NCI-H748 treated with DMSO at 0.1 percent for 48 hours (cell line): ENCODE results near the gene FDXR.

Experiments
- DNase-seq: peaks from one replicate; lab custom pipeline; 2025; lab: John Stamatoyannopoulos, UW

Gene FDXR

DNA sequence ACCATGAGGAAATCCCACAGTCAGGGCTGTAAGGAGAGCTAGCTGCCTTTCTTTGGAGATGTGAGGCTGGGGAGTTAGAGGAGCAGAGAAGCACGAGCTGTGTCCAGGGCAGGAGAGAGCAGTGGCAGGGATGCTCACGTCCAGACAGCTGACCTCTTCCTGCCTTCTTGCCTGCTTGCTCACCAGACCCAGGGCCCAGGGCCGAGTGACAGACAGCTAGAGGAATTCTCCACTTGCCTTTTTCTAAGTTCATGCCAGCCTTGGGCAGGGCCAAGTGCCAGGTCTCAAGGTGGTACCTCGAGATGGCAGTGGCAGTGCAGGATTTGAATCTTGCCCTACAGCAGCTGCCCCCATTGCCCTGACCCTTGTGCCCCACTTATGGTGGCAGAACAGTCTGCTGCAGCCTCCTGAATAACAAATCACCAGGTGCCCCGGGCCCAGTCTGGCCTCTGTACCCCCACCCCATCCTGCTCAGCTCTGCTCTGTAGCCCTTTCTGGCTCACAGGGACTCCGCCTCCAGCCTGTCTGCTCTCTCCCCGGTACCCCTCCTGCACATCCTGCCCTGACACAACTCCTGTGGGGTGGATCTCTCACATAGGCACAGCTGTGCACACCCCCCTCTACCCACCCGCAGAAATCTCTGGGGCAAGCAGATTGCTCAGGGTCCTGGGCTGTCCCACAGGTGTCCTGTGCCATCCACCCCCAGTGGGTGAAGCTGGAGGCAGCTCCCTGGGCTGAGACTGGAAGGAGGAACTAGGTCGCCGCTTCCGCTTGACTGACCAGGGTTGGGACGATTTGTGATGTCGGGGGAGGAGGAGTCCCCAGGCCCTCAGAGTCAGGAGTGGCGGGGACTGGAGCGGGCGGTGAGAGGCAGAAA, 39.1 kb downstream of the FDXR start:
- DNase-seq = no peak

DNA sequence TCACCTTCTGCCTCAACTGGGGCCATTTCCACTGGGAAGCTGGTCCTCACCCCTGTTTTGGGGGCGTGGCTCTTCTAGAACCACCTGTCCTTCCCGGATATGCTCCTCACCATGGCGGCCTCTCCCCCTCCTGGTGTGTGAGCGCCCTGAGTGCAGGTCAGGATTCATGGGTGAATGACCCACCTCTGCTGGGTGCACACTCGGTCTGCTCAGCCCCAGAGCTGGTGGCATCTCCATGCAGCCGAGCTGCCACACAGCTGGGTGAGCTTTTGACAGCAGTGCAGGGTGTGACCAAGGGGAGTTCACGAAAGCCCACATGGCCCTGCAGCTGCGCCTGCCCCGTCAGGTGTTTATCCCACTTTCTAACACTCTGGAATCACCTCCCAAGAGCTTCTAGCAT, 40.4 kb downstream of the FDXR start:
- no peak for DNase-seq

DNA sequence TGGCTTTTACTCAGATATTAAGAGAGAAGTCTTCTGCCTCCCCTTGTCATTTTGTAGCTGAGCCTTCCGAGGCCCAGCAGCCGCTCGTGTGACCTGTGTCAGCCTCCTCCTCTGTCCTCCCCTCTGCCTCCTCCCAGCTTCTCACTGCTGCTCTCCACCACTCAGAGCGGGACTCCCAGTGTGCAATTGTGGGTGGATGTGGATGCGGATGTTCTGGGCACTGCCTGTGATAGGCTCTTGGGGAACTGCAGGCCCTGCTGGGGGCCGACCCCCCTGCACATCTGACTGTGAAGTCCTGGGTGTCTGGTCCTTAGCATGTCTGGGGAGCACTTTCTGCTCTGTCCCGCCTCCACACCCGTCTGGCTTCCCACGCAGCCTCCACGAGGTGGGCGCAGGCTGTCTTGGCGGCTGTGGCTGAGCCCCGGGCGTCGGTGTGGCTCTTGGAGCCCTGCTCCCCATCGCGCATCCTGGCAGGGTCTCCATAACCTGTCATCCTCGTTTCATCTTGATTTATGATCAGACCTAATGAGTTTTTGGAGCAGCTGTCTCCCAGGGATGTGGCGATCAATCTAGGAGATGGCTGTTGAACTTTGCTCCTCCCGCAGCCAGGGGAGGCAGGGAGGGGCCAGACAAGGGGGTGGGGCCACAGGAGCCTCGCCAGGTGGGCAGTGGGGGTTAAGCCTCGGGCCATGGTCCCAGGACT, 41.2 kb downstream of the FDXR start:
- no peak for DNase-seq

DNA sequence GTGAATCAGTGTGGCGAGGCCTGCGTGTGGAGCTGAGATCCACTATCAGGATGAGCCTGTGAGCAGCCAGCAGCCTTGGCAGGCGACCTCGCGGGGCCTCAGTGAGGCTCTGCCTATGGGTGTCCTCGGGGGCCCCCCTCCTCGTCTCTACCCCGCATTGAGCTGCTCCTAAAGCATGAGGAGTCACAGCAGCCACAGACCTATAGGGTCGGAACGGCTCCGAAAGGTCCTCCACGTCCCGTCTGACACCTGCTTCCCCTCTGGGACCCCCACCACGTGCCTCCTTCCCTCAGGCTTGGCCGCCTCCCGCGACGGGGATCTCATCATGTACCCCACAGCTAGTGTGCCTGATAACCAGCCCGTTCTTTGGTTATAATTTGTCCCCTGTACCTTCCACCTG, 41.9 kb downstream of the FDXR start:
- no peak for DNase-seq

DNA sequence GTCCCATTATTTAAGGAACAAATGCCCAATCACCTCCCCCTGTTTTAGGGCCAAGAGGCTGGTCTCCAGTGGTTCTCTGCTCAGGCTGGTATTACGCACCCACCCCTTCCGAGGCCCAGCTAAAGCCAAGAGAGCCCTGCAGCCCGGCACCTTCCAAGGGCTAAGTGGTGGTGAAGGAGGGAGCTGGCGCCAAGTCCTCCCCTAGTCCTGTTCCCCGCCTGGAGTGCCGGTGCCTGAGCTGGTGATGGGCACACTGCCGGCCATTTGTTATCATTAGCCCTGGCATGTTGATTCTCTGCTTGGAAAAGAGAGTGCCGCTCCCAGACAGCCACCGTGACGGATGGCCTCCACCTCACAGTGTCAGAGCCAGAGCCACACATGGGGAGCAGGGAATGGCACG, 45.0 kb downstream of the FDXR start:
- no peak for DNase-seq

DNA sequence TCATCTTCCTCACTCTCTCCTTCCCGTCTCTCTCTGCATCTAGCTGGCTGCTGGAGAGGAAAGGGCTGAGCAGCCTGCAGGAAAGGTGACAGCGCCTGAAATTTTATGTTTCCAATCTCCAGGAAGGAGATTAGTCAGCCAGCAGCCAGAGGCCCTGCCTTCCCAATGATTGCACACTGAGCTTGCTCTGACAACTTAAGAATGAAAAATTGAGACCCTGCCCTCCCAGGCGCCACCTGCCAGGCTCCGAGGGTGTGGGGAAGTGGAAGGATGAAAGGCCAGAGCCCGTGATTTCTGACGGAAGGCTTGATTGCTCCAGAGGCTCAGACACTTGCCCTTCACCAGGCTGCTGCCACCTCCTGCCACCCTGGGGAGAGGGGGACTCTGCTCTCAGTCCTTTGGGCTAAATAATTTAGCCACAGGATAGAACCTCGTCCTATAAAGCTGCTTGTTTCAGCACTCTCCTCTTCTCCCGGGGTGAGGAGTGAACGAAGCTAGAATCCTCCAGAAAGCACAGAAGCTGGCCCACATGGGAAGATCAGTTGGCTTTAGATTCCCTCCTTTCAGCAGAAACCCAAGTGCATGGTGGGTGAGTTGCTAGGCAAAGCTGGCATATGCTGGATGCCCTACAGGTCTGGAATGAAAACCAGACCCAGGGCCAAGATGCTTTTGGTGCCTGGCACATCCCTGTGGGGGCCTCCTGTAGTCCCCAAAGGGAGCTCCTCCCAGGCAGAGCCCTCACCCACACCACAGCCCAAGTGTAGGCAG, 46.7 kb downstream of the FDXR start:
- DNase-seq = no peak

DNA sequence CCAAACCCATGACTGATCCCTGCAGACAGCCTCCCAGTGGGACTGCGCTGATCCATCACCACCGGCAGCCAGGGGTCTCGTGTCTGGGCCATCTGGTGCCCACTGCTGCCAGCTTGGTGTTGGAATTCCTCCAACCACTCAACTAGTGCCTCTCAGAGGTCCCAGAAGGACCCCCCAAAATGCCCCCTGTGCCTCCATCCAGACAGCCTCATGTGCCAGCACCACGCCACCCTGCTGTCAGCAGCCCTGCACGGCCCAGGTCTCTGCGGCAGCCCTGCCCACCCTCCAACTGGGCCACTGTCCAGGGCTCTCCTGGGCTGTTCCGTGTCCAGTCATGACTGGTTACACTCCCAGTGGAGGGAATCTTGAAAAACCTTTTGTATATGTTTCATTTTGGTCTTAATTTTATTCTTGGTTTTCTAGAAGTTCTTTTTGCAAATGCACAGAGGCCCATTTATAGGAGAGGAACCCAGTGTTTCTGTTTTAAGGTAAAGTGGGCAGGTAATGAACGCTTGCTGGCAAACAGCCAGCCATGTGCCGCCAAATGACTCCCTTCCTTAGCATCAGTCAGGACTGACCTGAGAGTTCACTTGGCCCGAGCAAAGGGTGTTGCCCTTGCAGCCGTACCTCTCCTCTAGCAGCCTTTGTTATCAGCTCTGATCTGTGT, 47.7 kb downstream of the FDXR start:
- no peak for DNase-seq

DNA sequence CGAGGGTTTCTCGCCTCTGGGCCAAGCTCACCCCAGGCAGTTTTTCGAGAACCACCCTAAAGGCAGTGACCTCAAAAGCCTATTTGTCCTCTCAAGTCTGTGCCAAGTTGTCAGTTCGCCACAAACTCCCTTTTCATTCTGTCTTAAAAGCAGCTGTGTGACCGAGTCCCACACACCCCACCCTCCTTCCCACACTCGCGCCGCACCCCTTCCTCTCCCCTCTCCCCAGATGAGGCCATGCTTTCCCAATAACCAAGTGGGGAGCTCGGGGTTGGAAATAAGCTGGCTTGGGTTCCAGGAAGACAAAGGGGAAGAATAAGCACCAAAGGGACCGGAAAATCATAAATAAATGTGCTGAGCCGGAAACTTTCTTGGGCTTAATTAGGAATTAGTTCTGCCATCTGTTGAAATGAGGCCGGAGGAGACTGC, 49.8 kb downstream of the FDXR start:
- DNase-seq = no peak

DNA sequence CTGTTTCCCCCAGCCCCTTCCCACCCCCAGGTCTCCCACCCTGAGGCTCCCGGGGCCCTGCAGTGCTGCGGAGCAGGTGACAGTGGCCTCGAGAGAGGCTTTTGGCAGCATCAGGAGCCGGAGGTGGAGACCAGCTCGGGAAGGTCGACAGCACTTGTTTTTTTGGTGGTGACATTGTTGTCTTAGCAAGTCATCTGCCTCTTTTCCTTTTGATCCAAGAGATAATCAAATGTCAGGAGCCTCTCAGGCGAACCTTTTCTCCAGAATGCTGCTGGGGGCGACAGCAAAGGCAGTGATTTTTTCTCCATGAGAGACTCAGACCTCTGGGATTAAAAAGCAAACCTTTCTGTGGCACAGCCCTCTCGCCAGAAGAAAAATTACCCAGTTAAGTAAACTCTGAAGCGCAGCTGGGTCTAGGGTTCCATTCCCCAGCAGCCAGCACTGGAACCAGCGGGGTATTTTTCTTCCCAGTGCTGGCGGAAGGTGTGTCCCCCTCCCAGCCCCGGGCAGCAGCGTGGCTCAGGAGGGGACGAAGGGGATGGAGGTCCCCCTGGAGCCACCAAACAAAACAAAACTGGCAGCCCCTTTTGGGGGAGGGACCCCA, 50.4 kb downstream of the FDXR start:
- DNase-seq = no peak

DNA sequence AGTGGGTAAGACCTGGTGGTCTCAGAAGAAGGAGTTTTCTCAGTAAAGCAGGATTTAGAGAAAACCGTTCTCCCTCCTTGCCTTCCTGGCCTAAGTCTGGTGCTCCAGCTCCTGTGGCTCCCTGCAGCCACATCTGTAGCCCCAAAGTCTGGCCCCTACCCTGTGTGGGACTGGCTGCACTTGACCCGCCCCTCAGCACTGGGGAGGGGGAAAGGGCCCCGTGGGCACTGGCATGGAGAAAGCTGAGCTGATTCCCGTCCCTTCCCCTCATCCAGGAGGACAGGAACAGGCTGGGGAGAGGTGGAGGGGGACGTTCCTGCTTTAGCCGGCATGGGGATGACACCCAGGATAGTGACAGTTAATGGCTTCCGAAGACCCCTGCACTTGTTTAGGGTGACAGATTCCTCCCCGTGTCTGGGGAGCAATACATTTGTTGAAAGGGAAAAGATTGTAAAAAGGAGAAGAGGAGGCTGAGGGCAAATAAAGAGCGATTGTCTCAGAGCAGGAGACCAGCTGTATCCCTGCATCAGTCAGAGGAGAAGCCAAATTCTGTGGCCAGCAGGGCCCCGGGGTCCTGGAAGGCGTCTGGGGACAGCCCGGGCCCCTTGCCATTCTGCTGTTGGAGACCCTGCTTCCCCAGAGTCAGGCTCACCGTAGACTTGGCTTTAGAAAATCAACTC, 51.0 kb downstream of the FDXR start:
- no peak for DNase-seq

DNA sequence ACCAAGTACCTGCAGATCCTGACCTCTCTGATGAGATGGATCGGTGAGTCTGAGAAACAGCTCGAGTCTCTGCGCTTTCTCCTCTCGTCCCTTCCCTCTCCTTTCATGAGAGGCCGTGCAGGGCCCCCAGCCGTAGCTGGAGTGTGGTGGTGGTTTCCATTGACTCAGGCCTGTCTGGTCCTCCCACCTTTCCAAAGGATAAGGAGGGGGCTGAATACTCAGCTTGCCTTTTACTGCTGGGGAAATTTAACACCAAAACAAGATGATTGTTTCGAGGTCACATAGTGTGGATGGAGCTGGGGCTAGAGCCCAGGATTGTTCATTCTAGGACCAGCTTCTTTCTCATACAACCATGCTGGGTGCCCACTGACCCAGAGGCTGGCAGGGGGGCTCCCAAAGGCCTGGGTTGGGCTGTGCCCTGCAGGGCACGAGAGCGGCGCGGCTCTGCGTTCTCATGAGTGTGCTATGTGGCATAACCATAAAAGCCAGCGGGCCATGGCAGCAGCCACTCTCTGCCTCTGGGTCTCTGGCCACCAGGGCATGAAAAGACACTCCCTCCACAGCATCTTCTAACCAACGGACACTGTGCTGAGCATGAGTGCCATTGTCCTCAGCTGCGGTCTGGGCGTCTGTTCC, 52.9 kb downstream of the FDXR start:
- DNase-seq = no peak

DNA sequence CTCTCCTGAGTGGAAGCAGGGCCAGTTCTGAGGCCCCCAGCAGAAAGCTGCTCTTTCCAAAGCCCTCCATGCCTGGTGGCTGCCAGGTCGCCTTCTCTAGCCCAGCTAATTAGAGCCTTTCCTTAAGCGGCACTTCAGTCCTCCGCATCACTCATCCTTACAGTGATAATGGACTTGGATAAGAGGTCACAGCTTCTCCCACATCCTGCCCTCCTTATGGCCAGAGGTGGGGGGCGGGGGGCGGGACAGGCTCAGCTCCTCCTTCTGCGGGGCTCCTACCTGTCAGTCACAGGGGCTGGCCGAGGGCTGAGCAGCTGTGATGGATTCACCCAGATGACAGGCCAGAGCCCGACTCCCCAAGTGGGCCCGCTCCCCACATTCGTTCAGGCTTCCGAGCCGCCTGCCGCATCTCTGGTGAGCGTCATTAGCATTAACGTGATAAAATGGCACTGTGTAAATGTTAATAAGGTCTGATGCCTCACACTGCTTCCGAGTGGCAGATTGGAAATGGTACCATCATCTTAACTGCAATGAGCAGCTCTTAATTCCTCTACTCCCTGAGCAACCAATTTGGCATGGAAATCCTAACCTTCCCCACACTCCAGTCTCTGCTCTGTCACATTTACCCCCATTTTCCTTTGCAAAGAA, 54.4 kb downstream of the FDXR start:
- no peak for DNase-seq

DNA sequence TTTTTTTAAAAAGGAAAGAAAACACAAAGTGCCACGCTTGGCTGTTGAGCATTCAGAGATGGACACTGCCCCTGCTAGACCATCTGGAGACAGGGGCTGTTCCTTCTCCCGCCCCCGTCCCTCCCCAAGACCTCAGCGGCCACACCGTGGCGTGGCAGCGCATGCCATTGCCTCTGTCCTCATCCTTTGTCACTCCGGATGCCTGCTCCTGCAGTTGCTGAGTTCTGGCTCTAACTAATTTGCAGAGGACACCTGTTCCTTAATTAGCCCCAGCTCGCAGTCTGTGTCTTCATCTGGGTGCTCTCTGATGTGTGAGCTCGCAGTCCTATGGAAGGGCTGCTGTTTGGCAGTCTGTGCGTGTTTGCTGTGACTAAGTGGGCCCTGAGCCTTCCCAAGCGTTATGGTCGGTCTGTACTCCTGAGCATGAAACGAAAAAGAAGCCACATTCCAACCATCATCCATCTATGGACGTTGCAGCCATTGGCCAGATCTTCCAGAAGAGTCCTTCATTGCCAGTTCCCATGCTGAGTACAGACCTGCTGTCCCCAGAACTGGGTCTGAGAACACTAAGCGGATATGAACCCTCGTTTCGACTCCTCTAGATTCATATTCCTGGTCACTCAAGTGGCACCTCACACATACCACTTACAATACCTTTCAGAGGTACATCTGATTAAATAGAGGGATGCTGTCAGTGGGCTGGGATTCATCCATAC, 55.7 kb downstream of the FDXR start:
- DNase-seq = no peak

DNA sequence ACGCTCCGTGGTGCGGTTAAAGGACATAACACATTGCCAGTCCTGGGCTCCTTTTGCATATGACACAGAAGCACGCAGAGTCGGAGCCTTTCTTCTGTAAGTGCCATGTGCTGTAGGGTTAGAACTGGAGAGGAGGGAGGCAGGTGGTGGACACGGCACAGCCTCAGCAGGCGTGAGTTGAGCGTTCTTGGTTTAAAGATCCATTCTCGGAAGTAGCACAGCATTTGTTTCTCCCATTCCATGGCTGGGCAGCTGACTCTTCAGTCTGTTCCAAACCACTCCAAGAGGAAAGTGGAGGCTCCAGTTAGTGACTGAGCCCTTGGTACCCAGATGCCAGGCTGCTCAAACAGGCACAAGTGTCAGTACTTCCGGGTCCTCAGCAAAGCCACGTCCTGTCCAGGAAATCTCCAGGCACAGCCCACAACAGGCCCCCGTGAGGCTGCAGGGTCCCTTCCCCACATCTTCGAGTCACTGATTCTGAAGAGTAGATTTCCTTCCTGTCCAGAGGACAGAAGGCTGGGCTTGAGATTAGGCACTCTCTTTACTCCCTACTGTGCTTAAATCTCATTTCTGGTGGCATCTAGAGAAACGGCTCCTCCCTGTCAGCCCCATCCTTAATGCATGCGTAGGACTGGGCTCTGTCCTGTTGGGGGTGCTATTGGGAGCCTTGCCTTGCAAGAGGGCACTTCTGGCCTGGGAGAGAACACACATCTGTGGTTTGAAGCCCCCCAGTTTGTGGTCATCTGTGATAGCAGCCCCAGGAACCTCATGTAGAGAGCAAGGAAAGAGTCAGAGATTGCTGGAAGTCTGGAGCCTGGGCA, 57.0 kb downstream of the FDXR start:
- DNase-seq = no peak

DNA sequence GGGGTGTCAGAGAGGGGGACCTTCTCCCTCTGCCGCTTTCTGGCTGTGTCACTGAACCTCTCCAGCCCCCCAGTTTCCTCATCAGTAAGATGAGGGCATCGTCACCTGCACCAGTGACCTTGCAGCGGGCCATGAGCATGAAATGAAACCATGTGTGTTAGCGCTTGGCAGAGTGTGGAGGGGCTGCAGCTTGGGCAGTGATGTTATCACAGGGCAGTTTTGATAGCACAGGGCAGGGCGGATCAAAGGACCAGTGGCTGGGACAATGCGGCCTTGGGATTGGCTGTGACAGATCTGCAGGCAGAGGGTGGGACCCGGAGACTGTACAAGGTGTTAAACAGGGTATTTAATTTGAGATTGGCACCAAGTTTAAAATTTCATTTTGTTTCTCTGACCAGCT, 57.7 kb downstream of the FDXR start:
- DNase-seq = no peak

DNA sequence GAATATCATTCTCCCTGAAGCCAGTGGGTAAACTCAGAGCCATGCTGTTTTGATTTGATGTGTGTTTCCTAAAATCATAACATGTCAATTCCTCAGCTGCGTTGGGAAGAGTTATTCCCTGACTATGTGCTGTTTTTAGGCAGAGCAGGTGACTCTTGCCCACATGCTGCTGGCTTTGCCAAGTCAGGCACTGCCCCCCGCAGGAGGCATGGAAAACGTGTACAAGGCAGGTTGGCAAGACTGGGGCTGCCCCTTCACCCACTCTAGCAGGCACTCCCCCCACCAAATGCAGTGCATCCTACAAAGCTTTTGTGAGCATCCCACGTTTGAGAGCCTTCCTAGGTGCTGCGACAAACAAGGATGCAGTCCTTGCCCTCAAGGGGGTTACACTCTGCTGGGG, 58.3 kb downstream of the FDXR start:
- no peak for DNase-seq
